Measurements from ENCODE around the gene SNAP47. TPM values are rescaled to one million over a fixed set of nuclear protein-coding genes. Genes with fewer than 3 reads are reported as not detected.

The SNAP47 gene
- total and polyA plus RNA-seq, 4 donors: 10.6 to 63.0 (median 22.8) TPM

DNA sequence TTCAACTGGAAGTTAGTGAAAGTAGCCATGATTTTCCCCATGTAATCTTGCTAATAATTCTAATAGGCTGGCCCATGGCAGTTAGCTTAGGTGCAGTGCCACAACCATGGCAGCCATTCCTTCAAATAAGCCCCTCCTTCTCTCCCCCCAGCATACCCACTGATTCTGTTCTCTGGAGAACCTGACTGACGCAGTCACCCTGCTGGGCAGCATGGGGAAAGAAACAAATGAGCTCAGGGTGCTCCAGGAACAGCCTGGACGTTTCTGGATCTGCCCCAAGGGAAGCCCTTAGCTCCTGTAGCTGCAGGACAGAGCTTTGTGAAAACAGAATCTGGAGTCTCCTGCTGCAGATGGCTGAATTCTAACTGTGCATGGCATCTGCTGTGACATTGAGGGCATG, 22.5 kb downstream of the SNAP47 start:
- 87 to 88% methylated on average over 2 of the region's 2 CpGs for WGBS, 2 donors
- H3K36me3 ChIP-seq (ENCODE audit: control insufficient read depth in 4 of 4, insufficient read depth in 4 of 4, low read length in 4 of 4): peaks cover 0 to 26% (median 10%) of the 10 kb centered on the region in 4 donors

DNA sequence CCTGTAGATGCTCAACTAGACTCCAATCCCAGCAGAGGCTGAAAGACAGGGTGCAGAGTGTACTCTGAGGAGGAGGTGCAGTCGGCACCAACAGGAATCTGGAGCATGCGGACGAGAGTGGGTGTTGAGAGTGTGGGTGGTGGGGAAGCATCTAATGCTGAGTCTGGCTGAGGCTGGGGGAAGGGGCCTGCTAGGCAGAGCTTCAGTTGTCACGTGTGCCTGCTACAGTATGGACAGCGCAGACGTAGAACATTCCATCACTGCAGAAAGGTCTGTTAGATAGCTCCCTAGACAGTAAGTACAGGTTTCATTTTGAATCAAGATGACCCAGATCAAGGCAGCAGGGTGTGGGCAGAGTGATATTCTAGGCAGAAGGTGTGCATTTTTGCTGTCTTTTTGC, 23.1 kb downstream of the SNAP47 start:
- Histone ChIP-seq H3K36me3 (ENCODE audit: control insufficient read depth in 4 of 4, insufficient read depth in 4 of 4, low read length in 4 of 4) (peaks cover 0 to 26% (median 10%) of the 10 kb centered on the region in 4 donors), H3K4me1 (ENCODE audit: control insufficient read depth in 5 of 5, insufficient read depth in 5 of 5, low read length in 5 of 5) (peaks cover 0 to 15% (median 7%) of the 10 kb centered on the region in 5 donors), H3K4me3 (no peak overlapping the region), H3K9ac (ENCODE audit: insufficient read depth in 1 of 2, low read length in 2 of 2) (no peak overlapping the region), H3K27me3 (ENCODE audit: control insufficient read depth in 3 of 3, insufficient read depth in 3 of 3, low read length in 2 of 3) (no peaks in the 10 kb centered on the region), H3K9me3 (ENCODE audit: control insufficient read depth in 4 of 4, insufficient read depth in 3 of 4, low read length in 3 of 4) (peaks cover 0 to 2% (median 0%) of the 10 kb centered on the region in 4 donors), H3K27ac (ENCODE audit: low read depth in 1 of 2, low read length in 1 of 2) (no peak overlapping the region)
- WGBS, 2 donors: 82 to 89% methylated on average over 6 of the region's 6 CpGs
- TF ChIP-seq, protein P1, sequence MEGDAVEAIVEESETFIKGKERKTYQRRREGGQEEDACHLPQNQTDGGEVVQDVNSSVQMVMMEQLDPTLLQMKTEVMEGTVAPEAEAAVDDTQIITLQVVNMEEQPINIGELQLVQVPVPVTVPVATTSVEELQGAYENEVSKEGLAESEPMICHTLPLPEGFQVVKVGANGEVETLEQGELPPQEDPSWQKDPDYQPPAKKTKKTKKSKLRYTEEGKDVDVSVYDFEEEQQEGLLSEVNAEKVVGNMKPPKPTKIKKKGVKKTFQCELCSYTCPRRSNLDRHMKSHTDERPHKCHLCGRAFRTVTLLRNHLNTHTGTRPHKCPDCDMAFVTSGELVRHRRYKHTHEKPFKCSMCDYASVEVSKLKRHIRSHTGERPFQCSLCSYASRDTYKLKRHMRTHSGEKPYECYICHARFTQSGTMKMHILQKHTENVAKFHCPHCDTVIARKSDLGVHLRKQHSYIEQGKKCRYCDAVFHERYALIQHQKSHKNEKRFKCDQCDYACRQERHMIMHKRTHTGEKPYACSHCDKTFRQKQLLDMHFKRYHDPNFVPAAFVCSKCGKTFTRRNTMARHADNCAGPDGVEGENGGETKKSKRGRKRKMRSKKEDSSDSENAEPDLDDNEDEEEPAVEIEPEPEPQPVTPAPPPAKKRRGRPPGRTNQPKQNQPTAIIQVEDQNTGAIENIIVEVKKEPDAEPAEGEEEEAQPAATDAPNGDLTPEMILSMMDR (IDR thresholded peaks at IDR 0.05; ENCODE audit: control extremely low read depth, extremely low read depth): no peak
- ATAC-seq (ENCODE audit: insufficient read depth, low FRiP score) (no peak), DNase-seq (no peak)

More for the DNA sequence above, 22.5 kb downstream of the SNAP47 start:
- no peak for ATAC-seq (ENCODE audit: insufficient read depth, low FRiP score)
- peaks cover 0 to 2% (median 0%) of the 10 kb centered on the region in 4 donors for H3K9me3 ChIP-seq (ENCODE audit: control insufficient read depth in 4 of 4, insufficient read depth in 3 of 4, low read length in 3 of 4)
- DNase-seq: no peak
- TF ChIP-seq, protein P1 (IDR thresholded peaks at IDR 0.05; ENCODE audit: control extremely low read depth, extremely low read depth): no peak
- H3K4me1 ChIP-seq (ENCODE audit: control insufficient read depth in 5 of 5, insufficient read depth in 5 of 5, low read length in 5 of 5): peaks cover 0 to 13% (median 7%) of the 10 kb centered on the region in 5 donors
- no peaks in the 10 kb centered on the region for H3K27me3 ChIP-seq (ENCODE audit: control insufficient read depth in 3 of 3, insufficient read depth in 3 of 3, low read length in 2 of 3)
- H3K4me3 ChIP-seq: no peak overlapping the region
- no peak overlapping the region for H3K9ac ChIP-seq (ENCODE audit: insufficient read depth in 1 of 2, low read length in 2 of 2)
- H3K27ac ChIP-seq (ENCODE audit: low read depth in 1 of 2, low read length in 1 of 2): no peak overlapping the region

- peaks cover 0 to 10% (median 7%) of the 10 kb centered on the region in 5 donors for H3K4me1 ChIP-seq (ENCODE audit: control insufficient read depth in 5 of 5, insufficient read depth in 5 of 5, low read length in 5 of 5)
- 91 to 94% methylated on average over 15 of the region's 15 CpGs for WGBS, 2 donors
- TF ChIP-seq, protein P1 (IDR thresholded peaks at IDR 0.05; ENCODE audit: control extremely low read depth, extremely low read depth): no peak
- DNase-seq: no peak
- ATAC-seq (ENCODE audit: insufficient read depth, low FRiP score): no peak
- no peaks in the 10 kb centered on the region for H3K27me3 ChIP-seq (ENCODE audit: control insufficient read depth in 3 of 3, insufficient read depth in 3 of 3, low read length in 2 of 3)
- H3K27ac ChIP-seq (ENCODE audit: low read depth in 1 of 2, low read length in 1 of 2): peak overlapping the region in 1 of 2 donors; percentile 58
- no peak overlapping the region for H3K9ac ChIP-seq (ENCODE audit: insufficient read depth in 1 of 2, low read length in 2 of 2)
- peaks cover 0 to 2% (median 0%) of the 10 kb centered on the region in 4 donors for H3K9me3 ChIP-seq (ENCODE audit: control insufficient read depth in 4 of 4, insufficient read depth in 3 of 4, low read length in 3 of 4)
- peaks cover 0 to 21% (median 8%) of the 10 kb centered on the region in 4 donors for H3K36me3 ChIP-seq (ENCODE audit: control insufficient read depth in 4 of 4, insufficient read depth in 4 of 4, low read length in 4 of 4)
- H3K4me3 ChIP-seq: no peak overlapping the region
Measured at GRCh38 chr1:227759341-227760300, 24.4 kb downstream of the SNAP47 start.
